ENCODE measurements around the gene NOL4L.

DNA sequence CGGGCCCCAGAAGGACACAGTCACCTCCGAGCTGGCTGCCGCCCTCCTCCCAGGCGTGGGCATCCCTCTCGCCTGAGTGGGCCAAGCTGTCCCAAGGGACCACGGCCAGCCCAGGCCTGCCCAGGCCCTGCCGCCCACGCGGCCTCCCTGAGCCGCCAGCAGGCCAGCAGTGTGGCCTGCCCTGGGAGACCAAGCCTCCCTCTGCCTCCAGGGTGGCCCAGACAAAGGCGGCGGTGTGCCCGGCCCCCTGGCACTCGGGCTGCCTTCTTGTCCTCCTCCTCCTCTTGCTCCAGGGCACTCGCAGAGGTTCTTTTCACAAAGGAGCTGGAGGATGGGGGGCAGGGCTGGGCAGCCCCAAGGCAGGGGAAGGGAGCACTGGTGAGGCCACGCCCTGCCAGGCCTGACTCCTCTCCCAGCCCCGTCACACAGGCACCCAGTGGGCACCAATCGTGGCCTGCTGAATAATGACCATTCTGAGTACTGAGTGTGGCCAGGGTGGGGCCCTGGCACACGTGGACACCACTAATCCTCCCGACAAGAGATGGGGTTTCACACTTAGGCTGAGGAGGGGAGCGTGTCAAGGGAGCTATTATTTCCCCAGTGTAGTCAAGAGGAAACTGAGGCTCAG lies 25.3 kb downstream of the NOL4L start:
- TF ChIP-seq, protein P1, sequence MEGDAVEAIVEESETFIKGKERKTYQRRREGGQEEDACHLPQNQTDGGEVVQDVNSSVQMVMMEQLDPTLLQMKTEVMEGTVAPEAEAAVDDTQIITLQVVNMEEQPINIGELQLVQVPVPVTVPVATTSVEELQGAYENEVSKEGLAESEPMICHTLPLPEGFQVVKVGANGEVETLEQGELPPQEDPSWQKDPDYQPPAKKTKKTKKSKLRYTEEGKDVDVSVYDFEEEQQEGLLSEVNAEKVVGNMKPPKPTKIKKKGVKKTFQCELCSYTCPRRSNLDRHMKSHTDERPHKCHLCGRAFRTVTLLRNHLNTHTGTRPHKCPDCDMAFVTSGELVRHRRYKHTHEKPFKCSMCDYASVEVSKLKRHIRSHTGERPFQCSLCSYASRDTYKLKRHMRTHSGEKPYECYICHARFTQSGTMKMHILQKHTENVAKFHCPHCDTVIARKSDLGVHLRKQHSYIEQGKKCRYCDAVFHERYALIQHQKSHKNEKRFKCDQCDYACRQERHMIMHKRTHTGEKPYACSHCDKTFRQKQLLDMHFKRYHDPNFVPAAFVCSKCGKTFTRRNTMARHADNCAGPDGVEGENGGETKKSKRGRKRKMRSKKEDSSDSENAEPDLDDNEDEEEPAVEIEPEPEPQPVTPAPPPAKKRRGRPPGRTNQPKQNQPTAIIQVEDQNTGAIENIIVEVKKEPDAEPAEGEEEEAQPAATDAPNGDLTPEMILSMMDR (IDR thresholded peaks at IDR 0.05): no peak
- TF ChIP-seq CEBPB (IDR thresholded peaks at IDR 0.05) (no peak), BHLHE40 (IDR thresholded peaks at IDR 0.05; ENCODE audit: low read depth, low read length) (no peak), POLR2A (IDR thresholded peaks at IDR 0.05; ENCODE audit: low read length) (no peak), KDM1A (IDR thresholded peaks at IDR 0.05; ENCODE audit: low read depth) (no peak)
